Measurements from ENCODE around the gene SNX22. TPM values are rescaled to one million over a fixed set of nuclear protein-coding genes. Genes with fewer than 3 reads are reported as not detected.
"Not testable (repeated sequence)": the region's sequence is repeated elsewhere in the genome, so short reads cannot be mapped to it uniquely, and the experiment has no call there.

Gene SNX22
- under 1 TPM in 3 of 4 donors, not detected in 1; 0.19 to 0.42 (median 0.33) TPM for total RNA-seq

- Histone ChIP-seq H3K27ac (replicated peaks in 1 of 4) (no peak within 1 kb of the TSS), H3K4me3 (peak within 1 kb of the TSS; percentile 47 to 60 (median 50)), H3K4me1 (peaks cover 36 to 42% (median 37%) of the 10 kb centered on the region in 4 donors), H3K27me3 (peaks cover 6 to 33% (median 18%) of the 10 kb centered on the region in 4 donors), H3K9me3 (no peaks in the 10 kb centered on the region), H3K36me3 (peaks cover 20 to 29% (median 27%) of the 10 kb centered on the region in 4 donors)
- intact Hi-C loops (cut with DNase I): no loop called here
- 0% methylated on average over 11 of the region's 83 CpGs for WGBS
- DNase-seq (ENCODE audit: extremely low spot score): no peak
- TF ChIP-seq CTCF (IDR thresholded peaks at IDR 0.05) (no peak), EP300 (IDR thresholded peaks at IDR 0.05) (no peak), POLR2AphosphoS5 (IDR thresholded peaks at IDR 0.05) (no peak), POLR2A (IDR thresholded peaks at IDR 0.05; ENCODE audit: low read depth) (no peak)
These were observed at the start of gene SNX22 for GRCh38 chr15:64151727-64152506. Gene SNX22, plus strand, starts transcription at chr15:64151731. Its CDS starts 45 bp downstream, at chr15:64151776.

GRCh38 chr15:64102497-64102896 is 49.0 kb upstream of the SNX22 start:
- Histone ChIP-seq H3K4me3 (no peak overlapping the region), H3K36me3 (no peaks in the 10 kb centered on the region), H3K4me1 (peaks cover 51 to 71% (median 67%) of the 10 kb centered on the region in 4 donors), H3K27me3 (no peaks in the 10 kb centered on the region), H3K27ac (replicated peaks in 1 of 4) (no peak overlapping the region), H3K9me3 (no peaks in the 10 kb centered on the region)
- intact Hi-C loops (cut with DNase I): no loop called here
- DNase-seq (ENCODE audit: extremely low spot score): no peak
- TF ChIP-seq EP300 (IDR thresholded peaks at IDR 0.05) (no peak), POLR2A (IDR thresholded peaks at IDR 0.05; ENCODE audit: low read depth) (no peak)
- WGBS: 95% methylated on average over 2 of the region's 2 CpGs

GRCh38 chr15:64105113-64105704 is 46.3 kb upstream of the SNX22 start:
- Histone ChIP-seq H3K27me3 (no peaks in the 10 kb centered on the region), H3K27ac (replicated peaks in 1 of 4) (peak overlapping the region; percentile 38 to 76 (median 55)), H3K9me3 (no peaks in the 10 kb centered on the region), H3K4me1 (peaks cover 32 to 66% (median 56%) of the 10 kb centered on the region in 4 donors), H3K4me3 (no peak overlapping the region), H3K36me3 (no peaks in the 10 kb centered on the region)
- DNase-seq (ENCODE audit: extremely low spot score): no peak
- TF ChIP-seq EP300 (IDR thresholded peaks at IDR 0.05) (no peak), POLR2AphosphoS5 (IDR thresholded peaks at IDR 0.05) (peak; percentile 31 to 38)
- 61% methylated on average over 9 of the region's 9 CpGs for WGBS
- intact Hi-C loops (cut with DNase I): no loop called here

- H3K9me3 ChIP-seq: no peaks in the 10 kb centered on the region
- no peaks in the 10 kb centered on the region for H3K36me3 ChIP-seq
- no peak for DNase-seq (ENCODE audit: extremely low spot score)
- no peaks in the 10 kb centered on the region for H3K27me3 ChIP-seq
- peaks cover 47 to 77% (median 65%) of the 10 kb centered on the region in 4 donors for H3K4me1 ChIP-seq
- 100% methylated on average over 1 of the region's 1 CpG for WGBS
- TF ChIP-seq CTCF (IDR thresholded peaks at IDR 0.05) (no peak), POLR2AphosphoS5 (IDR thresholded peaks at IDR 0.05) (no peak), POLR2A (IDR thresholded peaks at IDR 0.05; ENCODE audit: low read depth) (no peak), EP300 (IDR thresholded peaks at IDR 0.05) (no peak)
- no peak overlapping the region for H3K4me3 ChIP-seq
- intact Hi-C loops (cut with DNase I): no loop called here
- H3K27ac ChIP-seq (replicated peaks in 1 of 4): peak overlapping the region in 1 of 4 donors; percentile 34
These were observed 44.2 kb upstream of the SNX22 start for GRCh38 chr15:64107337-64107736.

- H3K27ac ChIP-seq (replicated peaks in 1 of 4); H3K4me3 ChIP-seq; H3K27me3 ChIP-seq; intact Hi-C loops (cut with DNase I); H3K9me3 ChIP-seq; DNase-seq (ENCODE audit: extremely low spot score): not testable (repeated sequence)
- peaks cover 40 to 67% (median 60%) of the 10 kb centered on the region in 4 donors for H3K4me1 ChIP-seq
- WGBS: 94% methylated on average over 4 of the region's 4 CpGs
- H3K36me3 ChIP-seq: peaks cover 22 to 28% (median 27%) of the 10 kb centered on the region in 4 donors
These were observed 41.3 kb upstream of the SNX22 start for GRCh38 chr15:64110108-64110701.

All from esophagus muscularis mucosa (tissue), 4 donors.